Breast epithelium (tissue), 4 donors: Measurements from ENCODE around the gene TM9SF4. TPM values are rescaled to one million over a fixed set of nuclear protein-coding genes. Genes with fewer than 3 reads are reported as not detected.
"Not testable (repeated sequence)": the region's sequence is repeated elsewhere in the genome, so short reads cannot be mapped to it uniquely, and the experiment has no call there.

Source experiments
- DNase-seq, 2 donors: peaks; one replicate each; pipeline ENCODE4 v3.0.0-alpha.2; 2019; ENCODE audit warnings: low spot score in 2 of 2
- H3K27ac ChIP-seq, 2 donors: fragments of 200-600 bp; sonication (generic) in 1 of 2; one replicate each; pipeline ENCODE4 v1.5.1; 2016 to 2019; ENCODE audit warnings: mild to moderate bottlenecking in 1 of 2
- H3K27me3 ChIP-seq, 2 donors: fragments of 200-600 bp; sonication (generic) in 1 of 2; one replicate each; pipeline versions ENCODE4 v1.5.1 to v1.6.0; 2017 to 2019; ENCODE audit warnings: control low read depth in 1 of 2, mild to moderate bottlenecking in 1 of 2
- H3K36me3 ChIP-seq: fragments of 200-600 bp; one replicate; pipeline ENCODE4 v1.5.1; 2019
- H3K4me1 ChIP-seq, 2 donors: fragments of 200-600 bp; sonication (generic); one replicate each; pipeline ENCODE4 v1.5.1; 2016 to 2019; ENCODE audit warnings: control low read depth in 1 of 2
- H3K4me3 ChIP-seq, 3 donors: fragments of 200-600 bp; sonication (generic); 1 replicate in 2 of 3; 2 replicates in 1 of 3; pipeline ENCODE4 v1.5.1; 2016 to 2019; ENCODE audit warnings: mild to moderate bottlenecking in 3 of 3, moderate library complexity in 2 of 3
- H3K9me3 ChIP-seq, 2 donors: fragments of 200-600 bp; sonication (generic) in 1 of 2; one replicate each; pipeline ENCODE4 v1.5.1; 2016 to 2019; ENCODE audit warnings: control low read depth in 1 of 2
- CTCF ChIP-seq, 3 donors: fragments of 450-650 bp; IDR thresholded peaks; one replicate each; pipeline ENCODE4 v1.5.1; 2016 to 2017; ENCODE audit warnings: antibody characterized with exemption in 3 of 3, mild to moderate bottlenecking in 3 of 3, moderate library complexity in 3 of 3
- POLR2A ChIP-seq: fragments of 450-650 bp; IDR thresholded peaks from one replicate; pipeline ENCODE4 v1.6.1; 2016; ENCODE audit warnings: antibody characterized with exemption, mild to moderate bottlenecking, moderate library complexity
- POLR2AphosphoS5 ChIP-seq, 3 donors: sonication (generic); formaldehyde crosslinking; IDR thresholded peaks; one replicate each; pipeline ENCODE4 v1.6.1; 2017; ENCODE audit warnings: antibody characterized with exemption in 3 of 3
- intact Hi-C: fragments of 100-400 bp; cut with DNase I; formaldehyde crosslinking; loops from one replicate; pipeline ENCODE4 v1.15.1; 2023; ENCODE audit warnings: low total_unique reads
- total RNA-seq, 3 donors: library from RNA; depleted of rRNA; stranded (reverse); fragments of >200 nt; gene quantifications; one replicate each; pipeline ENCODE4 v1.1.0, GENCODE V29; 2016

Gene TM9SF4
- total RNA-seq, 3 donors from 2014 or later: 20.2 to 28.5 (median 26.9) TPM

GRCh38 chr20:32114305-32114960 is 4.9 kb downstream of the TM9SF4 start:
- Histone ChIP-seq H3K9me3 (no peaks in the 10 kb centered on the region), H3K27me3 (no peaks in the 10 kb centered on the region), H3K36me3 (no peaks in the 10 kb centered on the region), H3K4me3 (no peak overlapping the region), H3K27ac (peak overlapping the region in 1 of 2 donors; percentile 2), H3K4me1 (peaks cover 0 to 14% of the 10 kb centered on the region in 2 donors)
- DNase-seq: peak in 1 of 2 donors; percentile 24
- TF ChIP-seq POLR2AphosphoS5 (IDR thresholded peaks at IDR 0.05) (no peak), CTCF (IDR thresholded peaks at IDR 0.05) (no peak), POLR2A (no peak)
- intact Hi-C loops: no loop called here

GRCh38 chr20:32115211-32115767 is 5.8 kb downstream of the TM9SF4 start:
- Histone ChIP-seq H3K27me3 (no peaks in the 10 kb centered on the region), H3K27ac (no peak overlapping the region), H3K4me1 (peaks cover 0 to 12% of the 10 kb centered on the region in 2 donors), H3K9me3 (no peaks in the 10 kb centered on the region), H3K36me3 (no peaks in the 10 kb centered on the region), H3K4me3 (no peak overlapping the region)
- no peak for TF ChIP-seq POLR2A
- TF ChIP-seq CTCF (IDR thresholded peaks at IDR 0.05): no peak
- TF ChIP-seq POLR2AphosphoS5 (IDR thresholded peaks at IDR 0.05): no peak
- no peak for DNase-seq
- intact Hi-C loops: no loop called here

GRCh38 chr20:32116079-32116521 is 6.6 kb downstream of the TM9SF4 start:
- no peaks in the 10 kb centered on the region for H3K27me3 ChIP-seq
- intact Hi-C loops: no loop called here
- no peak overlapping the region for H3K4me3 ChIP-seq
- no peak overlapping the region for H3K27ac ChIP-seq
- peaks cover 0 to 6% of the 10 kb centered on the region in 2 donors for H3K4me1 ChIP-seq
- no peaks in the 10 kb centered on the region for H3K36me3 ChIP-seq
- no peak for TF ChIP-seq CTCF (IDR thresholded peaks at IDR 0.05)
- TF ChIP-seq POLR2AphosphoS5 (IDR thresholded peaks at IDR 0.05): no peak
- no peak for TF ChIP-seq POLR2A
- H3K9me3 ChIP-seq: no peaks in the 10 kb centered on the region
- DNase-seq: no peak

- DNase-seq, H3K36me3 ChIP-seq, H3K9me3 ChIP-seq, H3K27ac ChIP-seq, H3K4me3 ChIP-seq, H3K4me1 ChIP-seq, H3K27me3 ChIP-seq, intact Hi-C loops: not testable (repeated sequence)
These were observed 7.3 kb downstream of the TM9SF4 start for GRCh38 chr20:32116796-32117195.

- intact Hi-C loops: not testable (repeated sequence)
These were observed 8.9 kb downstream of the TM9SF4 start for GRCh38 chr20:32118427-32118826.

GRCh38 chr20:32119734-32120133 is 10.2 kb downstream of the TM9SF4 start:
- no peak overlapping the region for H3K4me3 ChIP-seq
- H3K4me1 ChIP-seq: no peaks in the 10 kb centered on the region
- H3K9me3 ChIP-seq: no peaks in the 10 kb centered on the region
- TF ChIP-seq POLR2AphosphoS5 (IDR thresholded peaks at IDR 0.05) (no peak), POLR2A (no peak)
- intact Hi-C loops: no loop called here
- no peaks in the 10 kb centered on the region for H3K36me3 ChIP-seq
- no peak for DNase-seq
- no peaks in the 10 kb centered on the region for H3K27me3 ChIP-seq
- no peak overlapping the region for H3K27ac ChIP-seq

More at GRCh38 chr20:32118427-32118826, 8.9 kb downstream of the TM9SF4 start:
- H3K9me3 ChIP-seq, H3K4me3 ChIP-seq, H3K4me1 ChIP-seq, H3K36me3 ChIP-seq, H3K27me3 ChIP-seq, H3K27ac ChIP-seq, DNase-seq: not testable (repeated sequence)

- DNase-seq, intact Hi-C loops, H3K36me3 ChIP-seq, H3K4me3 ChIP-seq, H3K9me3 ChIP-seq, H3K27ac ChIP-seq, H3K27me3 ChIP-seq, H3K4me1 ChIP-seq: not testable (repeated sequence)
These were observed 12.4 kb downstream of the TM9SF4 start for GRCh38 chr20:32121908-32122307.
